NCI-H146 treated with DMSO at 0.1 percent for 48 hours (cell line): ENCODE measurements around the gene OTC.

ENCODE experiments used
- DNase-seq: peaks from one replicate; lab custom pipeline; 2025; ENCODE audit not compliant: unreplicated experiment; lab: John Stamatoyannopoulos, UW

The OTC gene

GRCh38 chrX:38352362-38352761, at the start of gene OTC:
Gene OTC (plus strand): TSS chrX:38352604. CDS start chrX:38352697, 93 bp downstream.
- DNase-seq, result no peak

GRCh38 chrX:38304010-38304409, 48.4 kb upstream of the OTC start:
- no peak for DNase-seq

- DNase-seq, result no peak
Observed at GRCh38 chrX:38305971-38306370, 46.4 kb upstream of the OTC start.

- DNase-seq, result no peak
Observed at GRCh38 chrX:38311743-38312142, 40.7 kb upstream of the OTC start.

GRCh38 chrX:38312436-38312835, 40.0 kb upstream of the OTC start:
- DNase-seq, result no peak

GRCh38 chrX:38313190-38313589, 39.2 kb upstream of the OTC start:
- DNase-seq, result no peak

GRCh38 chrX:38315186-38315585, 37.2 kb upstream of the OTC start:
- no peak for DNase-seq

GRCh38 chrX:38318196-38318595, 34.2 kb upstream of the OTC start:
- DNase-seq, result no peak

GRCh38 chrX:38318606-38319005, 33.8 kb upstream of the OTC start:
- no peak for DNase-seq

GRCh38 chrX:38320819-38321218, 31.6 kb upstream of the OTC start:
- DNase-seq, result no peak

- DNase-seq, result no peak
Observed at GRCh38 chrX:38326086-38326485, 26.3 kb upstream of the OTC start.

GRCh38 chrX:38327007-38327774, 25.2 kb upstream of the OTC start, which contains the start of gene RPGR:
Gene RPGR (minus strand): TSS chrX:38327509. CDS start chrX:38327367, 142 bp downstream.
- peak; percentile 74 for DNase-seq

- DNase-seq, result no peak
Observed at GRCh38 chrX:38327775-38328081, 24.7 kb upstream of the OTC start.

GRCh38 chrX:38332505-38332904, 19.9 kb upstream of the OTC start:
- DNase-seq, result no peak

- no peak for DNase-seq
Observed at GRCh38 chrX:38335382-38335781, 17.0 kb upstream of the OTC start.

- no peak for DNase-seq
Observed at GRCh38 chrX:38336538-38337240, 15.7 kb upstream of the OTC start.

GRCh38 chrX:38341442-38341841, 11.0 kb upstream of the OTC start:
- DNase-seq, result no peak

- DNase-seq, result no peak
Observed at GRCh38 chrX:38342853-38343778, 9.3 kb upstream of the OTC start.

- no peak for DNase-seq
Observed at GRCh38 chrX:38346150-38346549, 6.3 kb upstream of the OTC start.

- DNase-seq, result no peak
Observed at GRCh38 chrX:38347136-38347535, 5.3 kb upstream of the OTC start.

GRCh38 chrX:38351346-38351745, 1.1 kb upstream of the OTC start:
- no peak for DNase-seq

GRCh38 chrX:38356401-38356800, 4.0 kb downstream of the OTC start:
- DNase-seq, result no peak
